Measurements from ENCODE around the gene ALG9. TPM values are rescaled to one million over a fixed set of nuclear protein-coding genes. Genes with fewer than 3 reads are reported as not detected.
A peak's percentile ranks its signal among the peaks of the same experiment; 100 is the strongest.

ALG9 gene
- total and polyA plus RNA-seq, 8 donors, result 15.7 to 37.0 (median 21.8) TPM

DNA sequence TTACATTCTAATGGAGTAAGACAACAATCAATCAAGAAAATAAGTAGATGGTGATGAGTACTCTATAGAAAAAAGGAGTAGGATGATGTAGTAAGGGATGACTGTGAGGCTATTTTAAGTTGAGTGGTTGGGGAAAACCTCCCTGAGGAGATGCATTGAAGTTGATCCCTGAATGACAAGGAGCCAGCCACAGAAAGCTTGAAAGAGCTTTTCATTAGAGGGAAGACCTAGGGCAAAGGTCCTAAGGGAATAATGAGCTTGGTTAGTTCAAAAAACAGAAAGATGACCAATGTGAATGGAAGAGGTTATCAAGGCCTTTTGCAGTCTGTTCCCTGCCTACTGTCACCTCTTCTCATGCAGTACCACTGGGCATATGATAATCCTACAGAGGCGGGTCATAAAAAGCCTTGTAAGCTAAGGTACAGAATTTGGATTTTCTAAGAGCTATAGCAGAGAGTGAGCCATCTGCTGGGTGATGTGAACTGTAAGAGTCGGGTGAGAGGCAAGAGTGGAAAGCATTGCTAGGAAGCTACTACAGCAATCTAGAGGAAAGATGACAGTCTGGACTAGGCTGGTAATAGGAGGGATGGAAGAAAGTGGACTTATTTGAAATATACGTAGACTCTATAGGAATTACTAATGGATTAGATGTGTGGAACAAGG, 108.3 kb downstream of the ALG9 start:
- FAIRE-seq (no peak), ATAC-seq (no peak), DNase-seq (no peak)
- Histone ChIP-seq H3K4me3 (peak overlapping the region in 2 of 4 donors; percentile 79 to 85), H3K27me3 (no peaks in the 10 kb centered on the region), H3K36me3 (peaks cover 0 to 39% (median 9%) of the 10 kb centered on the region in 3 donors), H3K4me1 (peaks cover 18 to 65% (median 29%) of the 10 kb centered on the region in 3 donors), H3K27ac (no peak overlapping the region), H3K9me3 (no peaks in the 10 kb centered on the region)
- WGBS, 2 donors, result 71 to 81% methylated on average over 3 of the region's 3 CpGs
- no peak for TF ChIP-seq CTCF (IDR thresholded peaks at IDR 0.05)
- intact Hi-C loops (cut with DNase I), result no loop called here

GRCh38 chr11:111762526-111762925, 108.9 kb downstream of the ALG9 start:
- no peaks in the 10 kb centered on the region for H3K27me3 ChIP-seq
- no peak overlapping the region for H3K27ac ChIP-seq
- H3K4me3 ChIP-seq, result no peak overlapping the region
- H3K4me1 ChIP-seq, result peaks cover 18 to 67% (median 29%) of the 10 kb centered on the region in 3 donors
- ATAC-seq (no peak), DNase-seq (no peak), FAIRE-seq (no peak)
- no peak for TF ChIP-seq CTCF (IDR thresholded peaks at IDR 0.05)
- WGBS, 2 donors, result 92 to 97% methylated on average over 5 of the region's 5 CpGs
- intact Hi-C loops (cut with DNase I), result no loop called here
- H3K36me3 ChIP-seq, result peaks cover 0 to 43% (median 9%) of the 10 kb centered on the region in 3 donors
- no peaks in the 10 kb centered on the region for H3K9me3 ChIP-seq

- 29 to 32% methylated on average over 4 of the region's 4 CpGs for WGBS, 2 donors
- no peaks in the 10 kb centered on the region for H3K9me3 ChIP-seq
- no peak for FAIRE-seq
- H3K4me3 ChIP-seq, result no peak overlapping the region
- intact Hi-C loops (cut with DNase I), result no loop called here
- peak overlapping the region; percentile 9 to 65 (median 50) for H3K27ac ChIP-seq
- H3K36me3 ChIP-seq, result peaks cover 0 to 51% (median 9%) of the 10 kb centered on the region in 3 donors
- ATAC-seq, result peak; percentile 21 to 34 (median 24)
- H3K4me1 ChIP-seq, result peaks cover 29 to 65% (median 31%) of the 10 kb centered on the region in 3 donors
- H3K27me3 ChIP-seq, result no peaks in the 10 kb centered on the region
- no peak for TF ChIP-seq CTCF (IDR thresholded peaks at IDR 0.05)
- DNase-seq, result peak in 1 of 6 donors; percentile 45
Measured at GRCh38 chr11:111761036-111761435, 110.3 kb downstream of the ALG9 start.

DNA sequence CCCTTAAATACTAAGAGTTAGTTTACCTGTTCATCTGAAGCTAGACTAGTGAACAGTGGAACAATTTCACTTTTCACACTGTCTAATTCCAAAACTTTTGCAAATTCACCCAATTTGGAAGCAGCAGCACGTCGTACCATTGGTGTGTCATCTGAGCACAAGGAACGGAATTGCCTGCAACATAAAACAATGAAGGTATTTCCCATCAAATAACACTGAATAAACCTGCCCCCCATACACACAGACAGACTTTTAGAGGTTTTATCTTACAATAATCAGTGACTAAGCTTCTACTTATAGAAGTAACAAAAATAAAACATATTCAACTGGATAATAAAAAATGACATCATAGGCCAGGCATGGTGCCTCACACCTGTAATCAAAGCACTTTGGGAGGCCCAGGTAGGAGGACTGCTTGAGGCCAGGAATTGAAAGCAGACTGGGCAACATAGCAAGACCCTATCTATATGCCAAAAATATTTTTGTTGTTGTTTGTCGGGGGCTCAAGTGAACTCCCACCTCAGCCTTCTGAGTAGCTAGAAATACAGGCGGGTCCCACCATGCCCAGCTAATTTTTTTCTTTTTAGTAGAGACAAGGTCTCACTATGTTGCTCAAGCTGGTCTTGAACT, 111.5 kb downstream of the ALG9 start:
- FAIRE-seq (no peak), DNase-seq (no peak), ATAC-seq (peak; percentile 26 to 44 (median 32))
- no peaks in the 10 kb centered on the region for H3K27me3 ChIP-seq
- peak overlapping the region in 3 of 4 donors; percentile 40 to 65 (median 60) for H3K27ac ChIP-seq
- intact Hi-C loops (cut with DNase I), result no loop called here
- H3K4me1 ChIP-seq, result peaks cover 29 to 65% (median 32%) of the 10 kb centered on the region in 3 donors
- TF ChIP-seq CTCF (IDR thresholded peaks at IDR 0.05), result no peak
- peaks cover 0 to 60% (median 15%) of the 10 kb centered on the region in 3 donors for H3K36me3 ChIP-seq
- no peaks in the 10 kb centered on the region for H3K9me3 ChIP-seq
- H3K4me3 ChIP-seq, result peak overlapping the region in 1 of 4 donors; percentile 4
- 34 to 46% methylated on average over 5 of the region's 5 CpGs for WGBS, 2 donors

GRCh38 chr11:111759376-111759775, 112.0 kb downstream of the ALG9 start:
- peak overlapping the region in 1 of 4 donors; percentile 4 for H3K4me3 ChIP-seq
- TF ChIP-seq CTCF (IDR thresholded peaks at IDR 0.05), result no peak
- peak overlapping the region; percentile 3 to 65 (median 50) for H3K27ac ChIP-seq
- no peaks in the 10 kb centered on the region for H3K9me3 ChIP-seq
- peaks cover 28 to 61% (median 29%) of the 10 kb centered on the region in 3 donors for H3K4me1 ChIP-seq
- no peaks in the 10 kb centered on the region for H3K27me3 ChIP-seq
- FAIRE-seq (no peak), ATAC-seq (peak; percentile 51 to 74 (median 61)), DNase-seq (no peak)
- intact Hi-C loops (cut with DNase I), result no loop called here
- peaks cover 0 to 65% (median 18%) of the 10 kb centered on the region in 3 donors for H3K36me3 ChIP-seq
